A549 (cell line): ENCODE data around the gene PDE7B. TPM values are rescaled to one million over a fixed set of nuclear protein-coding genes. Genes with fewer than 3 reads are reported as not detected.

Experiments used
- ATAC-seq, 2 experiments: fragments of 200-7000 bp in 1 of 2; fragments of >200 bp in 1 of 2; cut with Nextera tagmentation in 1 of 2; cut with Tn5 transposase in 1 of 2; 3 replicates each; pipeline versions ENCODE4 v1.8.0 to v1.9.1; 2018 to 2020; ENCODE audit warnings: mild to moderate bottlenecking in 1 of 2, moderate library complexity in 1 of 2
- CTCF ChIA-PET: fragments of 300-600 bp; sonication (Branson Sonifier 250); formaldehyde crosslinking; extraction: SDS; loops from one replicate; lab custom pipeline; 2021; ENCODE audit warnings: antibody characterized with exemption, inconsistent platforms; lab: Yijun Ruan, JAX
- POLR2A ChIA-PET: fragments of 350-600 bp; formaldehyde crosslinking; extraction: SDS; loops from one replicate; lab custom pipeline; 2021; ENCODE audit warnings: antibody characterized with exemption, inconsistent platforms; lab: Yijun Ruan, JAX
- DNase-seq, 2 experiments: peaks; one replicate each; pipeline versions ENCODE4 v3.0.0 to v3.0.0-alpha.2; 2011 to 2016; ENCODE audit warnings: low read depth in 1 of 2, low spot score in 1 of 2
- FAIRE-seq: peaks from 2 replicates; lab custom pipeline; 2011; peaks lifted over from hg19 to GRCh38; lab: Jason Lieb, UNC
- H3K27ac ChIP-seq, 2 experiments: fragments of >200 bp; sonication (Bioruptor Twin); formaldehyde crosslinking; 3 replicates each; pipeline ENCODE4 v1.5.1; 2016 to 2017
- H3K4me1 ChIP-seq: fragments of >200 bp; sonication (Bioruptor Twin); formaldehyde crosslinking; 3 replicates; pipeline ENCODE4 v1.6.1; 2016
- H3K4me2 ChIP-seq: fragments of >200 bp; sonication (Bioruptor Twin); formaldehyde crosslinking; 3 replicates; pipeline ENCODE4 v1.6.1; 2016
- H3K4me3 ChIP-seq: fragments of >200 bp; sonication (Bioruptor Twin); formaldehyde crosslinking; 3 replicates; pipeline ENCODE4 v1.5.1; 2016
- H3K9me3 ChIP-seq: fragments of >200 bp; sonication (Bioruptor Twin); formaldehyde crosslinking; 3 replicates; pipeline ENCODE4 v1.6.1; 2016
- ATOH8 ChIP-seq: fragments of 250-450 bp; sonication (Bioruptor Pico); IDR thresholded peaks from 2 replicates; pipeline ENCODE4 v1.5.0; 2020; ENCODE audit warnings: low read depth, mild to moderate bottlenecking, moderate library complexity
- BHLHE40 ChIP-seq: IDR thresholded peaks from 2 replicates; pipeline ENCODE4 v1.6.1; 2012; ENCODE audit warnings: low read depth, low read length, inconsistent platforms
- CHD4 ChIP-seq: fragments of 200-600 bp; sonication (generic); IDR thresholded peaks from 2 replicates; pipeline ENCODE4 v1.6.1; 2016; ENCODE audit warnings: antibody characterized with exemption, mild to moderate bottlenecking, borderline replicate concordance
- CTCF ChIP-seq: fragments of >200 bp; sonication (Bioruptor Twin); formaldehyde crosslinking; IDR thresholded peaks from 3 replicates; pipeline ENCODE4 v1.5.1; 2016
- E2F6 ChIP-seq: IDR thresholded peaks from 2 replicates; pipeline ENCODE4 v1.6.1; 2012; ENCODE audit warnings: low read depth, borderline replicate concordance
- EHF ChIP-seq: fragments of 250-450 bp; sonication (Bioruptor Pico); IDR thresholded peaks from 2 replicates; pipeline ENCODE4 v1.5.0; 2020; ENCODE audit warnings: mild to moderate bottlenecking
- EP300 ChIP-seq, 2 experiments: fragments of >200 bp; sonication (Bioruptor Twin); formaldehyde crosslinking; IDR thresholded peaks; 2 replicates in 1 of 2; 3 replicates in 1 of 2; pipeline ENCODE4 v1.6.1; 2016 to 2017
- ESRRA ChIP-seq: fragments of 150-350 bp; IDR thresholded peaks from 2 replicates; pipeline ENCODE4 v1.6.1; 2014; ENCODE audit warnings: mild to moderate bottlenecking, low read length, borderline replicate concordance
- FOXS1 ChIP-seq: fragments of 250-450 bp; sonication (Bioruptor Pico); IDR thresholded peaks from 2 replicates; pipeline ENCODE4 v1.5.0; 2020; ENCODE audit warnings: mild to moderate bottlenecking, moderate library complexity
- HOXB13 ChIP-seq: fragments of 250-450 bp; sonication (Bioruptor Pico); IDR thresholded peaks from 2 replicates; pipeline ENCODE4 v1.5.0; 2020; ENCODE audit warnings: low read depth, mild to moderate bottlenecking, moderate library complexity
- HOXB5 ChIP-seq: fragments of 250-450 bp; sonication (Bioruptor Pico); IDR thresholded peaks from 2 replicates; pipeline ENCODE4 v1.5.0; 2020; ENCODE audit warnings: mild to moderate bottlenecking, moderate library complexity
- JUN ChIP-seq, 2 experiments: fragments of >200 bp; sonication (Bioruptor Twin); formaldehyde crosslinking; IDR thresholded peaks; 2 replicates in 1 of 2; 3 replicates in 1 of 2; pipeline ENCODE4 v1.6.1; 2016 to 2017
- JUNB ChIP-seq: fragments of >200 bp; sonication (Bioruptor Twin); formaldehyde crosslinking; IDR thresholded peaks from 2 replicates; pipeline ENCODE4 v1.6.1; 2016
- KDM1A ChIP-seq: fragments of 200-600 bp; sonication (generic); IDR thresholded peaks from 2 replicates; pipeline ENCODE4 v1.6.1; 2016; ENCODE audit warnings: low read depth, mild to moderate bottlenecking
- MAFK ChIP-seq: fragments of 450-650 bp; IDR thresholded peaks from 2 replicates; pipeline ENCODE4 v1.6.1; 2014; ENCODE audit not compliant: partially characterized antibody
- MAZ ChIP-seq: fragments of 150-350 bp; IDR thresholded peaks from 2 replicates; pipeline ENCODE4 v1.6.1; 2014; ENCODE audit warnings: antibody characterized with exemption, low read depth, low read length, borderline replicate concordance
- NFE2L2 ChIP-seq: fragments of 150-350 bp; conservative IDR thresholded peaks from 2 replicates; pipeline ENCODE4 v1.6.1; 2014; ENCODE audit warnings: low read length
- POLR2AphosphoS2 ChIP-seq: conservative IDR thresholded peaks from 2 replicates; pipeline ENCODE4 v1.6.1; 2012; ENCODE audit warnings: low read length, improper control_type of control experiment, inconsistent platforms
- RARB ChIP-seq: fragments of 250-450 bp; sonication (Bioruptor Pico); IDR thresholded peaks from 2 replicates; pipeline ENCODE4 v1.8.0; 2021; ENCODE audit warnings: mild to moderate bottlenecking, moderate library complexity
- RCOR1 ChIP-seq: fragments of 150-350 bp; IDR thresholded peaks from 2 replicates; pipeline ENCODE4 v1.6.1; 2014; ENCODE audit warnings: antibody characterized with exemption, low read length, low read depth
- RFX5 ChIP-seq: fragments of 450-650 bp; IDR thresholded peaks from 2 replicates; pipeline ENCODE4 v1.7.1; 2014; ENCODE audit warnings: antibody characterized with exemption, mild to moderate bottlenecking, moderate library complexity
- RNF2 ChIP-seq: fragments of 200-600 bp; sonication (generic); IDR thresholded peaks from 2 replicates; pipeline ENCODE4 v1.6.1; 2016; ENCODE audit warnings: low read depth, mild to moderate bottlenecking, antibody characterized with exemption, moderate library complexity, borderline replicate concordance
- SREBF2 ChIP-seq: fragments of 450-650 bp; IDR thresholded peaks from 2 replicates; pipeline ENCODE4 v1.6.1; 2014; ENCODE audit warnings: mild to moderate bottlenecking, moderate library complexity
- TP53 ChIP-seq: fragments of 250-450 bp; sonication (Bioruptor Pico); IDR thresholded peaks from 2 replicates; pipeline ENCODE4 v1.5.0; 2021; ENCODE audit warnings: mild to moderate bottlenecking, moderate library complexity
- ZC3H11A ChIP-seq: fragments of 450-650 bp; IDR thresholded peaks from 2 replicates; pipeline ENCODE4 v1.6.1; 2014; ENCODE audit warnings: antibody characterized with exemption, mild to moderate bottlenecking
- WGBS: methylation state at CpG from one replicate; pipeline ENCODE4 v1.1.6; 2017; ENCODE audit errors: missing lambda C conversion rate; 5-methylcytosine and 5-hydroxymethylcytosine counted together
- polyA plus RNA-seq, 4 experiments: library from polyadenylated mRNA; depleted of rRNA in 3 of 4; stranded (reverse); fragments of >200 nt; fragmentation: RNase III in 1 of 4; extraction: RNeasy Plus Mini Kit Qiagen cat#74134 plus additional on column Dnase treatment in 1 of 4; gene quantifications; 2 replicates in 3 of 4; 3 replicates in 1 of 4; pipeline ENCODE4 v1.2.3, GENCODE V29; 2011 to 2017
- TF ChIP-seq, protein P1 (sequence below): fragments of >200 bp; sonication (Bioruptor Twin); formaldehyde crosslinking; IDR thresholded peaks from 2 replicates; pipeline ENCODE4 v1.6.1; 2016
- TF ChIP-seq, protein P2 (sequence below): IDR thresholded peaks from 2 replicates; pipeline ENCODE4 v1.6.1; 2012
- TF ChIP-seq, protein P3 (sequence below): fragments of 450-650 bp; IDR thresholded peaks from 2 replicates; pipeline ENCODE4 v1.6.1; 2014; ENCODE audit warnings: antibody characterized with exemption
- TF ChIP-seq, protein P4 (sequence below): IDR thresholded peaks from 2 replicates; pipeline ENCODE4 v1.6.1; 2012

Gene PDE7B
- polyA plus RNA-seq, 2 of the 4 experiments (the other 2 are of a cell fraction), result 6.6 to 13.8 TPM

DNA sequence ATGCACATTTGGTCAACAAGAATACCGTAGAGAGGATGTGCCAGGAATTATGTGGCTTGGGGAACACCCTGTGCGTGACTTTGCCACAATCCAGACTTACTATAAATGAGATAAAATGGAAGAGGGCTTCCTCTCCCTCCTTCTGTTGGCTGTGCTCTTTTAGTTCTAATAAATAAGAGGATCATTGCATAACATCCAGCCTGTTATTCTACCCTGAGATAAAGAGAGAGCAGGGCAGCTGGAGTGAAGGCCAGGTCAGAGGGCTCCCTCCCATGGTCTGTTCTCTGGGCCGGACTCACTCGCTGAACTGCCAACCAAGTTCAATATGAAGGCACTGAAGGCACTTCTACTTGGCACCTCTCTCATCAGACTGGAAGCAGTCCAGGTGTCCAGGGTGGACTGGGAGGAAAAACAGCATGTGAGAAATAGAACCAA lies 306.9 kb downstream of the PDE7B start:
- no peak for TF ChIP-seq ESRRA
- no peak for TF ChIP-seq TP53 (CRISPR knock-in tag)
- no peak for TF ChIP-seq MAZ
- TF ChIP-seq, protein P1, sequence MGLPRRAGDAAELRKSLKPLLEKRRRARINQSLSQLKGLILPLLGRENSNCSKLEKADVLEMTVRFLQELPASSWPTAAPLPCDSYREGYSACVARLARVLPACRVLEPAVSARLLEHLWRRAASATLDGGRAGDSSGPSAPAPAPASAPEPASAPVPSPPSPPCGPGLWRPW, result no peak
- no peak for TF ChIP-seq NFE2L2
- TF ChIP-seq HOXB5 (CRISPR knock-in tag), result no peak
- TF ChIP-seq, protein P2, sequence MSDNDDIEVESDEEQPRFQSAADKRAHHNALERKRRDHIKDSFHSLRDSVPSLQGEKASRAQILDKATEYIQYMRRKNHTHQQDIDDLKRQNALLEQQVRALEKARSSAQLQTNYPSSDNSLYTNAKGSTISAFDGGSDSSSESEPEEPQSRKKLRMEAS, result no peak
- Histone ChIP-seq H3K4me3 (no peak overlapping the region), H3K27ac (no peak overlapping the region), H3K4me1 (no peaks in the 10 kb centered on the region), H3K9me3 (no peaks in the 10 kb centered on the region), H3K4me2 (no peak overlapping the region)
- POLR2A ChIA-PET, result no interaction called here
- FAIRE-seq (no peak), DNase-seq (no peak), ATAC-seq (no peak)
- CTCF ChIA-PET, result no interaction called here
- 78% methylated on average over 4 of the region's 4 CpGs for WGBS

DNA sequence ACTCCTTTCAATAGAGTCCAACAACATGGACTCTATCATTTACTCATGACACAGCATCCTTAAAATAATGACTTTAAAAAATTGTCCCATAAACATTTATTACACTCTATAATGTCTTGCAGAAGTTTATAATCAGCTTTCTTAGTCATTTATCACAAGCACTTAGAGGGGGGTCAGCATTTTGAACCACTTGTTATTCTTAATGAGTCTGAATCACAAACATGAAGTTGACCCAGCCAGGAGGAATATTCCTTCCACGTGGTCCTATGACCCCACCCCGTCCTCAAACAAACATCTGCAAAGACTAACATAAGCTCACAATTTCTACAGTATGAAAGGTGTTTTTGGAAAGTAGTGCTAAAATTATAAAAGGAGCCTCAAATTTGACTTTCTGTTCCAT lies 307.5 kb downstream of the PDE7B start:
- DNase-seq, result no peak
- TF ChIP-seq, protein P3, sequence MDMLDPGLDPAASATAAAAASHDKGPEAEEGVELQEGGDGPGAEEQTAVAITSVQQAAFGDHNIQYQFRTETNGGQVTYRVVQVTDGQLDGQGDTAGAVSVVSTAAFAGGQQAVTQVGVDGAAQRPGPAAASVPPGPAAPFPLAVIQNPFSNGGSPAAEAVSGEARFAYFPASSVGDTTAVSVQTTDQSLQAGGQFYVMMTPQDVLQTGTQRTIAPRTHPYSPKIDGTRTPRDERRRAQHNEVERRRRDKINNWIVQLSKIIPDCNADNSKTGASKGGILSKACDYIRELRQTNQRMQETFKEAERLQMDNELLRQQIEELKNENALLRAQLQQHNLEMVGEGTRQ, result no peak
- TF ChIP-seq RARB (no peak), CTCF (no peak), BHLHE40 (no peak), E2F6 (no peak), ATOH8 (CRISPR knock-in tag) (no peak), FOXS1 (CRISPR knock-in tag) (no peak), EHF (CRISPR knock-in tag) (no peak), CHD4 (no peak)
- no peak overlapping the region for H3K4me3 ChIP-seq
- no peaks in the 10 kb centered on the region for H3K9me3 ChIP-seq
- CTCF ChIA-PET, result no interaction called here
- POLR2A ChIA-PET, result no interaction called here
- no peak overlapping the region for H3K27ac ChIP-seq
- FAIRE-seq, result no peak
- no peak overlapping the region for H3K4me2 ChIP-seq
- H3K4me1 ChIP-seq, result no peaks in the 10 kb centered on the region
- 74% methylated on average over 2 of the region's 2 CpGs for WGBS
- no peak for ATAC-seq

DNA sequence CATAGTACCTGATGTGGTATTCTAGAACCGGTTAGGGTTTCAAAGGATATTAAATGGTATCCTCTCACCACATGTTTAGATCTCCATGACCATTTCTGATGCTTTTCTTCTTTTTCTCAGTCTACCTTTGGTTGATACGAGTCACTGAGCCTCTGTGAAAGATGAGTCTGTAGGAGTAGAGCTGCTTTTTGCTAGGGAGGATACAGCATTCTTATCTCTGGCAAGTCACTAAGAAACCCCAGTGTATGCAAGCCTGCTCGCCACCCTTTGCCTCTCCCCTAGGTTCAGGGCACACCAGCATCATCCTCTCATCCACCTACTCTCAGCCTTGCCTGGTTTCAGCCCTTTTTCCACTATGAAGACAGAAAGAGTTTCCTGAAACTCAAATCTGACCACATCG lies 308.7 kb downstream of the PDE7B start:
- 85% methylated on average over 4 of the region's 4 CpGs for WGBS
- H3K27ac ChIP-seq, result no peak overlapping the region
- no peak for ATAC-seq

More for the DNA sequence above, 308.7 kb downstream of the PDE7B start:
- ChIA-PET CTCF (no interaction called here), POLR2A (no interaction called here)
- DNase-seq, result no peak
- TF ChIP-seq NFE2L2 (no peak), HOXB13 (CRISPR knock-in tag) (no peak), FOXS1 (CRISPR knock-in tag) (no peak), RNF2 (no peak), JUNB (no peak), TP53 (CRISPR knock-in tag) (no peak), EP300 (IDR thresholded peaks at IDR 0.05) (no peak), MAZ (no peak), JUN (IDR thresholded peaks at IDR 0.05) (no peak), MAFK (no peak), RCOR1 (no peak), E2F6 (no peak), POLR2AphosphoS2 (no peak), RFX5 (no peak), ZC3H11A (no peak), SREBF2 (no peak), EHF (CRISPR knock-in tag) (no peak), KDM1A (no peak)
- TF ChIP-seq, protein P4, sequence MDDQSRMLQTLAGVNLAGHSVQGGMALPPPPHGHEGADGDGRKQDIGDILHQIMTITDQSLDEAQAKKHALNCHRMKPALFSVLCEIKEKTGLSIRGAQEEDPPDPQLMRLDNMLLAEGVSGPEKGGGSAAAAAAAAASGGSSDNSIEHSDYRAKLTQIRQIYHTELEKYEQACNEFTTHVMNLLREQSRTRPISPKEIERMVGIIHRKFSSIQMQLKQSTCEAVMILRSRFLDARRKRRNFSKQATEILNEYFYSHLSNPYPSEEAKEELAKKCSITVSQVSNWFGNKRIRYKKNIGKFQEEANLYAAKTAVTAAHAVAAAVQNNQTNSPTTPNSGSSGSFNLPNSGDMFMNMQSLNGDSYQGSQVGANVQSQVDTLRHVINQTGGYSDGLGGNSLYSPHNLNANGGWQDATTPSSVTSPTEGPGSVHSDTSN, result no peak
- Histone ChIP-seq H3K4me1 (no peaks in the 10 kb centered on the region), H3K4me2 (no peak overlapping the region), H3K4me3 (no peak overlapping the region), H3K9me3 (no peaks in the 10 kb centered on the region)
- FAIRE-seq, result no peak
